ENCODE data around the gene RBBP5.

The RBBP5 gene, protein sequence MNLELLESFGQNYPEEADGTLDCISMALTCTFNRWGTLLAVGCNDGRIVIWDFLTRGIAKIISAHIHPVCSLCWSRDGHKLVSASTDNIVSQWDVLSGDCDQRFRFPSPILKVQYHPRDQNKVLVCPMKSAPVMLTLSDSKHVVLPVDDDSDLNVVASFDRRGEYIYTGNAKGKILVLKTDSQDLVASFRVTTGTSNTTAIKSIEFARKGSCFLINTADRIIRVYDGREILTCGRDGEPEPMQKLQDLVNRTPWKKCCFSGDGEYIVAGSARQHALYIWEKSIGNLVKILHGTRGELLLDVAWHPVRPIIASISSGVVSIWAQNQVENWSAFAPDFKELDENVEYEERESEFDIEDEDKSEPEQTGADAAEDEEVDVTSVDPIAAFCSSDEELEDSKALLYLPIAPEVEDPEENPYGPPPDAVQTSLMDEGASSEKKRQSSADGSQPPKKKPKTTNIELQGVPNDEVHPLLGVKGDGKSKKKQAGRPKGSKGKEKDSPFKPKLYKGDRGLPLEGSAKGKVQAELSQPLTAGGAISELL

DNA sequence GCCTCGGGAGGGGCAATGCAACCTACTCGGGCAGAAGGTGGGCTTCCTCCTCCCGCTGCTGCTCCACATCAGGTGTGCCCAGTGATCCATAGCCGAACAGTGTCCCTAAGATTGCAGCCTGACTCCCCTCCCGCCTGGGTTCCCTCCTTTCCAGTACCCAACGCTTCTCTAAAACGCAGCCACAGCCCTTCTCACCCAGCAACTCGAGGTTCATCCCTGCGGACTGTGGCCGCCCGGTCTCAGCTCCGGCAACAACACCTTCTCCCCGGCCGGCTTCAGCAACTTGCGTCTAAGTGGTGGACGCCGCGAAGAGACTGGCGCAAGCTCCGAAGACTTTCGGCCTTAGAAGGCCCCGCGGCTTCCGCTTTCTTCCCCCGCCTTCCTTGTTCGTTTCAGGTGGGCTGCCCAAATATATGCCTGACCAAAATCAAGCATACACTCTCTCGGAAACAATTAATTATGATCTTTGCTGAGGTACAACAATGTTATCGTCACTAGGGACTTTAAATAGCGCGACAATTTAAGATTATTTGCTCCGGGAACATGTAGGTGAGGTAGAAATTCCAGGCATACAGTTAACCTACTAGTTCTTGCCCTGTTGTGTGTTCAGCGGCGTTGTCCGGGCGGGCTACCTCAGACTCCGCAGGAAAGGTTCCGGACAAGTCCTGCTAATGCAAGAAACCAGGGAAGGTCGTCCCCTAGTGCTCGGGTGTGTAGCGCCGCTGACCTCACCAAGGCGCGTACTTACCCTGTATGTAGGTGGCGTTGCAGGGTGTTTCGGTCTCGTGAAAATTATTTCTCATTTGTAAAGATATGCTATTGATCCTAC is at the start of gene RBBP5:
Gene RBBP5 (minus strand): TSS at position 319 of the 829 bp plus-strand sequence. CDS start 105 bp downstream, at position 214.
- no peak for TF ChIP-seq GATA3 (IDR thresholded peaks at IDR 0.05; ENCODE audit: low read depth, low read length)
- TF ChIP-seq GATA2 (IDR thresholded peaks at IDR 0.05; ENCODE audit: low read depth, low read length): no peak

DNA sequence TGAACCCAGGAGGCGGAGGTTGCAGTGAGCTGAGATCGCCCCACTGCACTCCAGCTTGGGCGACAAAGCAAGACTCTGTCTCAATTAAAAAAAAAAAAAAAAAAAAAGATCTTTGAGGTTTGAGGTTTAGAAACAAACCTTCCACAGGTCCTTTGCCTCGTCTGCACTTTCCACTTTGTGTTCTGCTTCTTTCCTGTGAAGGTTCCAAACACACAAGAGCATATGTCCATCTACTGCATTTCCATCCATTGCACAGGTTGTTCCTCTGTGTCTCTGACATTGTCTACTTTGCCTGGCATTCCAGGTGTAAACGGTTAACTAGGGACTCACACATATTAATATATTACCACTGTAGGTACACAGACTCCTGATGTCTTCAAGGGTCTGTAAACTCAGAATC is 49.6 kb upstream of the RBBP5 start:
- TF ChIP-seq GATA3 (IDR thresholded peaks at IDR 0.05; ENCODE audit: low read depth, low read length) (no peak), GATA2 (IDR thresholded peaks at IDR 0.05; ENCODE audit: low read depth, low read length) (no peak)

DNA sequence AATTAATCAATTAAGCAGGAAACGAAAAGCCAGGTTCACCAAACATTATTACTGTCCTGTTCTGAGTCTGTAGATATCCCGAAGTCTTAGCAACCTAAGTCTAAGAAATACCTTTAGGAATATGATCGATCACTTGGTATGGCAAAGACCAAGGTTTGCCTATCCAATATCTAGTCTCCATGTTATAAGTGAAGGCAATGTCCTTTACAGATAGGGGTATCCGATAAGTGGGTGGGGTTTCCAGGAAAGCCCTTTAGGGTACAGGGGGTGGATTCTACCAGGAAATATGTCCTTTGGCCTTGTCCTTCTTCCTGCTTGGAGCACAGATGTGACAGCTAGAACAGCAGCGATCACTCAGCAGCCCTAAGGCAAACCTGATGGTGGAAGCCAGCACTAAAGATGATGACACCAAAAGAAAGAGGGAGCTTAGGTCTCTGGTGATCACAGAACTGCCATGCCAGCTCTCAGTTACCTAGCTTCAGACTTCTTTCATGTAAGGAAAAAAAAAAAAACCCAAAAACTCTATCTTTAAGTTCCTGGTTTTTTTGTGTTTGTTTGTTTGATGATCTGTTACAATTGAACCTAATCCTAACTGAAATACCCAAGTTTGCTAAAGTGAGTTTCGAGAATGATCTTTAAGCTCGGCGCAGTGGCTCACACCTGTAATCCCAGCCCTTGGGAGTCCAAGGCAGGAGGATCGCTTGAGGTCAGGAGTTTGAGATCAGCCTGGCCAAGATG is 48.9 kb upstream of the RBBP5 start:
- TF ChIP-seq GATA2 (IDR thresholded peaks at IDR 0.05; ENCODE audit: low read depth, low read length) (no peak), GATA3 (IDR thresholded peaks at IDR 0.05; ENCODE audit: low read depth, low read length) (no peak)

DNA sequence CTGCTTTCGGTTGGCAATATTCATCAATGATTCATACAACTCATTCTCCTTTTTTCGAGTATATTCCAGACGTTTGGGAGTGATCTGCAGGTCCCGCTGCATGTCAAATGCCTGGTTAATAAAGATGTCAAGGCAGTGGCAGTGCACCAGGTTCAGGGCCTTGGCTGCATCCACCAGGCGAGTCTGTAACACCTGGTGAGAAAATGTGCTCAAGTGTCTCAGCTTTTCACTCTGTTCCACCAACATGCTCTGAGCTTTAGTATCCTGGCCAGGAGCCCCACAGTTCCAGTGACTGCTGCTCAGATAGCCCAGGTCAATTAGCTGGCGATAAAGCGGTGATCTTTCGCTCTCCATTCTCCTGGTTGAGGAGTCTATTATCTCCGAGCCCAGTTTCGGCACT is 47.5 kb upstream of the RBBP5 start:
- TF ChIP-seq GATA3 (IDR thresholded peaks at IDR 0.05; ENCODE audit: low read depth, low read length) (no peak), GATA2 (IDR thresholded peaks at IDR 0.05; ENCODE audit: low read depth, low read length) (no peak)

DNA sequence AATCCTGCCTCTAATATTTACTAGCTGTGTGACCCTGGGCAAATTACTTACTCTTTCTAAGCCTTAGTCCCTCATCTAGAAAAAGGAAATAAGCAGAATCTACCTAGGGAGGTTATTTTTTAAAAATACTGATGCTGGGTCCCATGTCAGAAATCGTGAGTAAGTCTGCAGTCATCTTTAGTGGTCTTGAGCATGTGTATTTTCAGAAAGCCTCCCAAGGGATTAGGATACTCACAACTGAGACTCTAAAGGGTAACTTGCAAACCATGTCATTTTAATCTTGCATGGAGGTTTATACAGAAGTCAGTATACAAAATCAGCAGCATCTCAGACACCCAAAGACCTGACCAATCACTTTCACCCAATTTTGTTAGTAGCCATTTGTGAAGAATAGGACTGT is 46.5 kb upstream of the RBBP5 start:
- TF ChIP-seq GATA3 (IDR thresholded peaks at IDR 0.05; ENCODE audit: low read depth, low read length) (no peak), GATA2 (IDR thresholded peaks at IDR 0.05; ENCODE audit: low read depth, low read length) (no peak)

DNA sequence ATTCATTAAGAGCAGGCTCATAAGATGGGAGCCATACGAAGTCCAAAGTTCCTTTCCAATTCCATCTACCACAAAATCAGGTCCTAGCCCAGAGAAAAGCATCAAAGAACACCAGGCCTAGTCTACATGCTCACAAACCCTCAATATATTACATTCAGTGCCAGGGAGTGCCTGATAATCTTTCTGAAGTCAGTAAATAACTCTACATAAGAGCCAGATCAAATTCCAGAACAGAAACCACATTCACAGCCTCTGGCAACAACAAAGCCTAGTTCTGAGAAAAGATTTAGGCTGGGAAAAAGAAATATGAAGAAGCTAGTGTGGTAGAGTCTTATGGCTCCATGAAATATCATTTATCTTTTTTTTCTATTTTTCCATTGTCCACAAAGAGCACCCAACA is 40.5 kb upstream of the RBBP5 start:
- TF ChIP-seq GATA3 (IDR thresholded peaks at IDR 0.05; ENCODE audit: low read depth, low read length): no peak
- TF ChIP-seq GATA2 (IDR thresholded peaks at IDR 0.05; ENCODE audit: low read depth, low read length): no peak

DNA sequence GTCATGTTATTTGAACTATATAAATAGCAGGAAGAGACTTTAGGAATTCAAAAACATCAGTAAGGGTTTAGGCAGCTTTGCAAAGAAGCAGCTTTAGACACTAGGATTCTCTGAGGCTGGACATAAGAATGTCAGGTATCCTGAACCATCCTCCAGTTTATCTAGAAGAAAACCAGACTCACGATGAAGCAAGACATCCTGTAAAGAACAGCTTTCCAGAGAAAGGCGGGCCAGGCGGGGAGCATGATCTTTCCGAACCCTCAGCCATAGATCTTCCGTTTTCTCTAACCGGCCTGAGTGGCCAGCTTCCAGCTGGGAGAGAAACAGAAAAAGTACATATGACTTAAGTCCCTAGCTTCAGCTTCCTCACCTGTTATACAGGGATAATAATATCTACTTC is 39.3 kb upstream of the RBBP5 start:
- TF ChIP-seq GATA3 (IDR thresholded peaks at IDR 0.05; ENCODE audit: low read depth, low read length) (no peak), GATA2 (IDR thresholded peaks at IDR 0.05; ENCODE audit: low read depth, low read length) (no peak)

DNA sequence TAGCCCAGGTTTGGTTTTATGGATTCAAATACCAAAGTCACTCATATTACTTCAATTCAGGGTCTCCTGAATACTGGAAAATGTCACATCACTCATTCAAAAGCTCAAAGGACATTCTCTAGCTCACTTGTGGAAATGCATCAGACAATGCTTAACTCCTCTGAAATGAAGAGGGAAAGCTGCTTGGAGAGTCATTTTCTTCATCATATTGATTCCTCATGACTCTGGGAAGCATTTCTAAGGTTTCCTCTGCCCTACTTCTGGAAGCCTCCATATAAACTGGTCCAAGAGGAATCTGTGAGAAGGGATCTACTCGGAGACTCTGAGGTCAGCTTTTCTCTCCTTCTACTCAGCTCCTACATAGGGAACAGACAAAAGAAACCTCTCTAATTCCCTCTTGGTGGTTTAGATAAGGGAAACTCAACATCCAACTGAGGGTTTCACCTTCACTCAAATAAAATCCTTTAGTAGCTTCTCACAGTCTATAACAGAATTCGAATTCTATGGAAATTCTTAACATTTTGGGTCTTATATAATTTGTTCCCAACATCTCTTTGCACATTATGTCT is 36.4 kb upstream of the RBBP5 start:
- TF ChIP-seq GATA2 (IDR thresholded peaks at IDR 0.05; ENCODE audit: low read depth, low read length) (no peak), GATA3 (IDR thresholded peaks at IDR 0.05; ENCODE audit: low read depth, low read length) (no peak)

DNA sequence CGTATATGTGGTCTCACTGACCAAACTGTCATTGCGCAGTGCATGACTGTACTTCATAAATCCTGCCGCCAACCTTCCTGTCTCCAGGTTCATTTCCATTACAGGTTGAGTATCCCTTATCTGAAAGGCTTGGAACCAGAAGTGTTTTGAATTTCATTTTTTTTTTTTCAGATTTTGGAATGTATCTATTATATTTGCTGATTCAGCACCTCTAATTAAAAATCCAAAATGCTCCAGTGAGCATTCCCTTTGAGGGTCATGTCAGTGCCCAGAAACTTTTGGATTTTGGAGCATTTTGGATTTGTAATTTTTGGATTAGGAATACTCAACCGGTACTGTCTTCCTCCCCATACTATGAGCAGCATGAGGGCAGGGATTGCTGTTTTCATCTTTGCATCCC is 30.7 kb upstream of the RBBP5 start:
- no peak for TF ChIP-seq GATA3 (IDR thresholded peaks at IDR 0.05; ENCODE audit: low read depth, low read length)
- TF ChIP-seq GATA2 (IDR thresholded peaks at IDR 0.05; ENCODE audit: low read depth, low read length): no peak

DNA sequence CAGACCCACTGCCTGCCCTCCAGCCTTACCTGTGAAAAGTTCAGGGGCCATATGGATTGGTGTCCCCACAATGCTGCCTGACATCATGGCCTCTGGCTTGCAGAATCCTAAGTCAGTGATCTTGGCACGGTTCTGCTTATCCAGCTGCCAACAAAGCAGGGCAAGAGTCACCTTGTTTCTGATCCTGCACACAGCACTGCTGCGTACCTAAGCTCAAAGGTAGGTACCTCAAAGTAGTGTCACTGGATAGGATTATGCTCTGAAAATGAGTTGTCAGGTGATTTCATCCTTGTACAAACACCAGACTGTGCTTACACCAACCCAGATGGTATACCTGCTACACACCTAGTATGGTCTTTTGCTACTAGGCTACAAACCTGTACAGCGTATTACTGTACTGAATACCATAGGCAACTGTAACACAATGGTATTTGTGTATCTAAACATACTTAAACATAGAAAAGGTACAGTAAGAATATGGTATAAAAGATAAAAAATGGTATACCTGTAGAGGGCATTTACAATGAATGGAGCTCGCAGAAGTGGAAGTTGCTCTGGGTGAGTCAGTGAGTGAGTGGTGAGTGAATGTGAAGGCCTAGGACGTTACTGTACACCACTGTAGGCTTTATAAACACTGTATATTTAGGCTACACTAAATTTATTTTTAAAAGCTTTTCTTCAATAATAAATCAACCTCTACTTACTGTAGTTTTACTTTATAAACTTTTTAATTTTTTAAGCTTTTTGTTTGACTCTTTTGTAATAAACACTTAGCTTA is 29.1 kb upstream of the RBBP5 start:
- TF ChIP-seq GATA2 (IDR thresholded peaks at IDR 0.05; ENCODE audit: low read depth, low read length): no peak
- no peak for TF ChIP-seq GATA3 (IDR thresholded peaks at IDR 0.05; ENCODE audit: low read depth, low read length)

DNA sequence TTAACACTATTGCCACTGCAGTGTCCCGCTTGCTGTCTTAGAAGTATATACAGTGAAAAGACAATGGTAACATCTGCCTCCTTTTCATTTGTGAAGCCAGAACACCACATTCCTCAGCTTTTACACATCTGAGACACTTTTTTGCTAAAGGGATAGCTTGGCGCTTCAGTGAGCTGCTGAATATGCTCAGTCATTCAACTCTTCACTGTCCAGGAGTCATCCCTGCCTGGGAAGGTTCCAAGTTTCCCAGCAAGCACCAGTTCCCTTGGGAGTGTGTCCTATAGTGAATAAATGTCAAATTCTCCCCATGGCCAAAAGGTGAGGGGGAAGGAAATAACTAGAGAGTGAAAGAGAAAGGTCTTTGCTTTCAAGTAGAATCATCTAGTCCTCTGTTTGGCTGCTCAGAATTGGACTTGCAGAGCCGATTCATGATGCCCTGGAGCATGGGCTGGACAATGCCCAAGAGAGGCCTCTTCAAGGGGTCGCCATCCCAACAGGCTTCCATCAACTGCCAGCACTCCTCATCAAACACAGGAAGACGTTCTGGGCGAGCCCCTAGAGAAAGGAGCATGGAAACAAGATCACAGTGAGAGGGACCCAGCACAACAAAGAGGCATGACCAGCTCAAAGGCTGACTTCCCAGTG is 25.5 kb upstream of the RBBP5 start:
- no peak for TF ChIP-seq GATA3 (IDR thresholded peaks at IDR 0.05; ENCODE audit: low read depth, low read length)
- TF ChIP-seq GATA2 (IDR thresholded peaks at IDR 0.05; ENCODE audit: low read depth, low read length): no peak

DNA sequence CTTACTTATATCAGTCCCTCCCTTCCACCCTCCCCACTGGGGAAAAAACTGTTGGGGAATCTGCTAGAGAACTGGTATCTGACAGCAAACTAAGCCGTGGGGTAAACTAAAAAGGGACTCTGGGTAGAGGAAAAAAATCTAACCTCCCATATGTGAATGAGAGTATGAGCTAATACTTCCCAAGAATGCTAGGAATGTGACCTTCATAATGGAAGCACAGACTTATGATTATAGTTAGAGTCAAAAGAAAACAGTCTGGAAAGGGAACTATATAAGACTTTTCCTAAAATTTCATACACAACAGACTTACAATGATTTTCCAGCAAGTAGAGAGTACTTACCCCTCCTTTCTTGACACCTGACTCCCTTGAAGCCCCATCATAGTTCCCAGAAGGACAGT is 23.0 kb upstream of the RBBP5 start:
- TF ChIP-seq GATA3 (IDR thresholded peaks at IDR 0.05; ENCODE audit: low read depth, low read length) (no peak), GATA2 (IDR thresholded peaks at IDR 0.05; ENCODE audit: low read depth, low read length) (no peak)

Data from SH-SY5Y (cell line).